Lower leg skin (tissue), 3 donors: ENCODE results near the gene MAGI2.

ENCODE experiments used
- POLR2A ChIP-seq, 2 donors: fragments of 450-650 bp; IDR thresholded peaks; one replicate each; pipeline ENCODE4 v1.6.1; 2016 to 2017; ENCODE audit warnings: antibody characterized with exemption in 2 of 2, mild to moderate bottlenecking in 1 of 2, moderate library complexity in 1 of 2
- TF ChIP-seq, protein P1 (sequence below), 3 donors: fragments of 450-650 bp; IDR thresholded peaks; one replicate each; pipeline ENCODE4 v1.5.1; 2016; ENCODE audit warnings: antibody characterized with exemption in 3 of 3, mild to moderate bottlenecking in 3 of 3, moderate library complexity in 2 of 3

DNA sequence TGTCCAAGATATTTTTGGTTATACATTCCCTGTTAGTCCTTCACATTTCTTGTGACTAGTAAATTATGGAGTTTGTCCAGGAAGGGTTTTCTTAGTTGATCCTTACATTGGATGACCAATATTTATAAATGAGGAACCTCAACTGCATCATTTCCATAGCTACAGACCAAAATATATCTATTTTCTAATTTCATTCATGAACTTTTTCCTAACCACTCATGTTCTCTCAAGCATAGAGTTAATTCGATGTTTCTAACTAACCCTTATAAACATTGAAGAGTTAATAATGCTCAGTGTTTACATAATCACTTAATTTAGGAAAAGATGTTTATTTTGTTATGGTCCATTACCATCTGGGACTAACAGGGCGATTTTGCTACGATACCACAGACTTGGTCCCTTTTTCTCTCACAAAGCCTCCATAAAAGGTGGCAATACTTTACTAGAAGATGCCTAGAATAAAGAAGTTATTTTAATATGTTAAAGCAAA lies 591.0 kb downstream of the MAGI2 start:
- TF ChIP-seq, protein P1, sequence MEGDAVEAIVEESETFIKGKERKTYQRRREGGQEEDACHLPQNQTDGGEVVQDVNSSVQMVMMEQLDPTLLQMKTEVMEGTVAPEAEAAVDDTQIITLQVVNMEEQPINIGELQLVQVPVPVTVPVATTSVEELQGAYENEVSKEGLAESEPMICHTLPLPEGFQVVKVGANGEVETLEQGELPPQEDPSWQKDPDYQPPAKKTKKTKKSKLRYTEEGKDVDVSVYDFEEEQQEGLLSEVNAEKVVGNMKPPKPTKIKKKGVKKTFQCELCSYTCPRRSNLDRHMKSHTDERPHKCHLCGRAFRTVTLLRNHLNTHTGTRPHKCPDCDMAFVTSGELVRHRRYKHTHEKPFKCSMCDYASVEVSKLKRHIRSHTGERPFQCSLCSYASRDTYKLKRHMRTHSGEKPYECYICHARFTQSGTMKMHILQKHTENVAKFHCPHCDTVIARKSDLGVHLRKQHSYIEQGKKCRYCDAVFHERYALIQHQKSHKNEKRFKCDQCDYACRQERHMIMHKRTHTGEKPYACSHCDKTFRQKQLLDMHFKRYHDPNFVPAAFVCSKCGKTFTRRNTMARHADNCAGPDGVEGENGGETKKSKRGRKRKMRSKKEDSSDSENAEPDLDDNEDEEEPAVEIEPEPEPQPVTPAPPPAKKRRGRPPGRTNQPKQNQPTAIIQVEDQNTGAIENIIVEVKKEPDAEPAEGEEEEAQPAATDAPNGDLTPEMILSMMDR (IDR thresholded peaks at IDR 0.05) = no peak
- TF ChIP-seq POLR2A (IDR thresholded peaks at IDR 0.05) = no peak
